ENCODE results near the gene RASL12. TPM values are rescaled to one million over a fixed set of nuclear protein-coding genes. Genes with fewer than 3 reads are reported as not detected.

RASL12 gene
- total RNA-seq, 1 experiment from 2014 or later = 0.67 TPM

GRCh38 chr15:65066635-65067316 is 1.0 kb downstream of the RASL12 start:
- ATAC-seq = no peak
- no peaks in the 10 kb centered on the region for H3K36me3 ChIP-seq (ENCODE audit: control insufficient read depth, insufficient read depth, low read length)
- no peak overlapping the region for H3K4me3 ChIP-seq (ENCODE audit: low read depth in 2 of 2, low read length in 2 of 2)
- no peaks in the 10 kb centered on the region for H3K4me1 ChIP-seq (ENCODE audit: control insufficient read depth, insufficient read depth, low read length)
- in situ Hi-C loops (cut with HindIII; ENCODE audit: low pct_unique_long_range_greater_than_20kb, low sequenced_read_pairs) = no loop called here
- H3K9me3 ChIP-seq (ENCODE audit: control insufficient read depth, insufficient read depth, low read depth, low read length) = no peaks in the 10 kb centered on the region
- DNase-seq (ENCODE audit: low read depth, low spot score) = no peak
- H3K27ac ChIP-seq (ENCODE audit: low read length) = no peak overlapping the region
- ChIA-PET POLR2A (interaction anchor here (0.6 to 0.7 kb wide), 2 partner anchors 11 to 234 kb away, joined by 3 to 8 read pairs; no protein-coding TSS in a partner anchor), CTCF (interaction anchor here (1.8 kb wide), 1 partner anchor 11 kb away, joined by 4 read pairs; no protein-coding TSS in a partner anchor)
- H3K27me3 ChIP-seq (ENCODE audit: control insufficient read depth, insufficient read depth, low read length) = peaks cover 6% of the 10 kb centered on the region; the same call in 1 of the 2 replicates
- no TSS peak for BruUV-seq (replicated peaks)
- intact Hi-C loops (cut with micrococcal nuclease; ENCODE audit: unreplicated experiment) = no loop called here
- TF ChIP-seq POLR2AphosphoS5 (IDR thresholded peaks at IDR 0.05; ENCODE audit: low read depth, low read length) (no peak), REST (IDR thresholded peaks at IDR 0.05; ENCODE audit: insufficient read depth in 1 of 2, low read depth in 2 of 2, low read length in 1 of 2) (no peak), TCF7L2 (IDR thresholded peaks at IDR 0.05; ENCODE audit: low read depth, low read length) (no peak), SIN3A (IDR thresholded peaks at IDR 0.05; ENCODE audit: borderline replicate concordance, insufficient read depth, low read depth, low read length) (no peak)
- TF ChIP-seq, protein P1, sequence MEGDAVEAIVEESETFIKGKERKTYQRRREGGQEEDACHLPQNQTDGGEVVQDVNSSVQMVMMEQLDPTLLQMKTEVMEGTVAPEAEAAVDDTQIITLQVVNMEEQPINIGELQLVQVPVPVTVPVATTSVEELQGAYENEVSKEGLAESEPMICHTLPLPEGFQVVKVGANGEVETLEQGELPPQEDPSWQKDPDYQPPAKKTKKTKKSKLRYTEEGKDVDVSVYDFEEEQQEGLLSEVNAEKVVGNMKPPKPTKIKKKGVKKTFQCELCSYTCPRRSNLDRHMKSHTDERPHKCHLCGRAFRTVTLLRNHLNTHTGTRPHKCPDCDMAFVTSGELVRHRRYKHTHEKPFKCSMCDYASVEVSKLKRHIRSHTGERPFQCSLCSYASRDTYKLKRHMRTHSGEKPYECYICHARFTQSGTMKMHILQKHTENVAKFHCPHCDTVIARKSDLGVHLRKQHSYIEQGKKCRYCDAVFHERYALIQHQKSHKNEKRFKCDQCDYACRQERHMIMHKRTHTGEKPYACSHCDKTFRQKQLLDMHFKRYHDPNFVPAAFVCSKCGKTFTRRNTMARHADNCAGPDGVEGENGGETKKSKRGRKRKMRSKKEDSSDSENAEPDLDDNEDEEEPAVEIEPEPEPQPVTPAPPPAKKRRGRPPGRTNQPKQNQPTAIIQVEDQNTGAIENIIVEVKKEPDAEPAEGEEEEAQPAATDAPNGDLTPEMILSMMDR (IDR thresholded peaks at IDR 0.05) = no peak

DNA sequence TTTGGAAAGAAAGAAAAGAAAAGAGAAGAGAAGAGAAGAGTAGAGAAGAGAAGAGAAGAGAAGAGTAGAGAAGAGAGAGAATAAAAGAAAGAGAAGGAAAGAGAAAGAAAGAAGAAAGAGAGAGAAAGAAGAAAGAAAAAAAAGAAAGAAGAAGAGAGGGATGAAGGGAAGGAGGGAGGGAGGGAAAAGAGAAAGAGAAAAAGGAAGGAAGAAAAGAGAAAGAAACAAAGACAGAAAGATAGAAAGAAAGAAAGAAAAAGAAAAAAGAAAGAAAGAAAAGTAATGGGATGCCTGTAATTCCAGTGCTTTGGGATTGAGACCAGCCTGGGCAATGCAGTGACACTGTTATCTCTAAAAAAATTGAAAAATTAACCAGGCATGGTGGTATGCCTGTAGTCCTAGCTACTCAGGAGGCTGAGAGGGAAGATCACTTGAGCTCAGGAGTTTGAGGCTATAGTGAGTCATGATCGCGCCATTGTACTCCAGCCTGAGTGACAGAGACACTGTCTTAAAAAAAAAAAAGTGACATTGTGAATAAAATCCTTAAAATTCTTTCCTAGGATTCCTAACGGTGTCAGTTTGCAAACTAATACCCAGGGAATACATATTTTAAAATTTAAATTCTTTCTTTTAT is 1.7 kb downstream of the RASL12 start:
- no TSS peak for BruUV-seq (replicated peaks)

More for the DNA sequence above, 1.7 kb downstream of the RASL12 start:
- no peaks in the 10 kb centered on the region for H3K4me1 ChIP-seq (ENCODE audit: control insufficient read depth, insufficient read depth, low read length)
- H3K36me3 ChIP-seq (ENCODE audit: control insufficient read depth, insufficient read depth, low read length) = no peaks in the 10 kb centered on the region
- H3K4me3 ChIP-seq (ENCODE audit: low read depth in 2 of 2, low read length in 2 of 2) = no peak overlapping the region
- intact Hi-C loops (cut with micrococcal nuclease; ENCODE audit: unreplicated experiment) (no loop called here), in situ Hi-C loops (cut with HindIII; ENCODE audit: low pct_unique_long_range_greater_than_20kb, low sequenced_read_pairs) (no loop called here)
- ATAC-seq = no peak
- POLR2A ChIA-PET = interaction anchor here (0.7 kb wide), 1 partner anchor 10 kb away, joined by 3 read pairs; no protein-coding TSS in a partner anchor
- no peaks in the 10 kb centered on the region for H3K9me3 ChIP-seq (ENCODE audit: control insufficient read depth, insufficient read depth, low read depth, low read length)
- H3K27ac ChIP-seq (ENCODE audit: low read length) = no peak overlapping the region
- no peak for DNase-seq (ENCODE audit: low read depth, low spot score)
- TF ChIP-seq TCF7L2 (IDR thresholded peaks at IDR 0.05; ENCODE audit: low read depth, low read length) = no peak
- CTCF ChIA-PET = interaction anchor here (0.7 to 1.8 kb wide), 3 partner anchors 12 to 656 kb away, joined by 3 to 4 read pairs (median 3); no protein-coding TSS in a partner anchor
- H3K27me3 ChIP-seq (ENCODE audit: control insufficient read depth, insufficient read depth, low read length) = peaks cover 6% of the 10 kb centered on the region; the same call in 1 of the 2 replicates

Data from Panc1 (cell line).